Measurements from ENCODE around the gene RPL3.

RPL3 gene

GRCh38 chr22:39317084-39317774 is 2.2 kb downstream of the RPL3 start:
- DNase-seq (ENCODE audit: low spot score): no peak

DNA sequence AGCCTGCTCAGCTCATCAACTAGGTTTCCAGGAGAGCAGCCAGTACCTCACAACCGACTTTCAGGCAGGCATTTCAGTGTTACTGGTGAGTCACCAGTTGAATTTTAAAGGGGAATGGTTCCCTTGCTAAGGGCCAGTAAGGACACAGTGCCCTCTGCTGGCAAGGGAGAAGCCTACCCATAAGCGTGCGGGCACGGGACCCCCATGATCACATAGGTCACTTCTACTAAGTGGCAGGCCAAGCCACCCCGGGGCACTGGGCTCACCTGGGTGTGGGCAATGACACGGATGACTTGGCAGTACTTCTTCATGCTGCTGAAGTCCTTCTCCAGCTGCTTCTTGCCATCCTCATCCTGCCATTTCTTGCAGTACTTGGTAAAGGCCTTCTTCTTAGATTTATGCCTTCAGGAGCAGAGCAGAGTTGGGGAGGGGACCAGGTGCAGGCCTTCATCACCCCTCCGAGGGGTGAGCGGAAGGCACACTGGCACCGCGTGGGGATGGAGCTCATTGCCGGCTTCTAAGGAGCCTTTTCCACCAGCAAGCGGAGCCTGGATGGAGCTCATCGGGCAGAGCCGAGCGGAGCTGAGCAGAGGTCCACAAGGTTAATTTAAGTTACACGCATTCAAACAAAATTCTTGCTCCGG is 2.9 kb downstream of the RPL3 start:
- peak; percentile 52 for DNase-seq (ENCODE audit: low spot score)

DNA sequence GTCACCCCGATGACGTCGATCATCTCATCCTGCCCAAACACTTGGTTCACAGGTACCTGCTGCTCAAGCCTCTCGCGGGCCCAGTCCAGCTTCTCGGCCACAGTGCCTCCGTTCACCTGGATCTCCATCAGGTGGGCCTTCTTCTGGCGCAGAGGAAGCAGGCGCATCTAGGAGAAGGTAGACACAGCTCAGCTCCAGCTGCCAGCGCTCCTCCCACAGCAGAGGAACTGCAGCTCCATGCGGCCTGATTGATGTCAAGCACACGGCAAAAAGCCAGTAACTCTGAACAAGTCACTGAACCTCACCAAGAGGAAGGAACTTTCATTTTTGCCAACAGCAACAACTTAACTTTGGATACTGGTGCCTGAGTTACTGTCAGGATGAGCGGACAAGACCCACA is 4.0 kb downstream of the RPL3 start:
- DNase-seq (ENCODE audit: low spot score): no peak

GRCh38 chr22:39314251-39314971 is 5.0 kb downstream of the RPL3 start:
- no peak for DNase-seq (ENCODE audit: low spot score)

- DNase-seq (ENCODE audit: low spot score): no peak
Observed at GRCh38 chr22:39313258-39314001, 6.0 kb downstream of the RPL3 start.

- DNase-seq (ENCODE audit: low spot score): no peak
Observed at GRCh38 chr22:39312410-39312809, 7.0 kb downstream of the RPL3 start.

DNA sequence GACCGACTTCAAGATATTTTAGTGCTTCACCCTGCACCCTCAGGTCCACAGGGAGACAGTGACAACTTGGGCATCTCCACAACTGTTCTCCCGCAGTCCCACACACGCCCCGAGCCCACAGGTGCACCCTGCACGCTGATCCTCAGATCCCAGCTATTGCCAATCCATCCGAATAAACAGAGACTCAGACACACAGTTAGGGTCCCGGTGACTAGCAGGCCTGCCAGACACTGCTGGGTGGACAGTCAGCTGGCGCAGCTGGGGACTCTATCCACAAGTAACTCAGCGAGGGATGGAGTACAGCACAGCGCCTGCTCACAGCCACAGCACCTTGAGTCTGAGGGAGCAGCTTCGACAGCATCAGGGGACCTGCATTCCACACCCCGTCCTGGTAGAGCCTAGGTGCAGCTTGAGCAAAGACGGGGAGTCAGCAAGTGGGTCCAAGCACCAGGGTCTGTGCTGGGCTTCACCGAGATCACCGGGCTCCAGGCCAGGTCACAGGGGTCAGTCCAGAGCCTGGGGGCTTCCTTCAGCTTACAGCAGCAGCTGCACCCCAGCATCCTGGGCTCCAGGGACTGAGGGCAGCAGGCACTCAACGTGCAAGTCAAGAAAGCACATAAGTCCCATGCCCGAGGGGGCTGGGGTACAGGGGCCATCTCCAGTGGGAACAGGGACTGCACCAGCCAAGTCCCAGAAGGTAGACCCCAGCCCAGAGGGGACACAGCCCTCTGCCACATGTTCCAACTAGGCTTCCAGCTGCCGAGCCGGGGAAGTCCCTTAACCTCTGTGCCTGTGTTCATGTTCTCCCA is 7.6 kb downstream of the RPL3 start:
- no peak for DNase-seq (ENCODE audit: low spot score)

- no peak for DNase-seq (ENCODE audit: low spot score)
Observed at GRCh38 chr22:39309881-39310714, 9.3 kb downstream of the RPL3 start.

GRCh38 chr22:39309364-39309861 is 10.0 kb downstream of the RPL3 start:
- DNase-seq (ENCODE audit: low spot score): peak; percentile 69

DNA sequence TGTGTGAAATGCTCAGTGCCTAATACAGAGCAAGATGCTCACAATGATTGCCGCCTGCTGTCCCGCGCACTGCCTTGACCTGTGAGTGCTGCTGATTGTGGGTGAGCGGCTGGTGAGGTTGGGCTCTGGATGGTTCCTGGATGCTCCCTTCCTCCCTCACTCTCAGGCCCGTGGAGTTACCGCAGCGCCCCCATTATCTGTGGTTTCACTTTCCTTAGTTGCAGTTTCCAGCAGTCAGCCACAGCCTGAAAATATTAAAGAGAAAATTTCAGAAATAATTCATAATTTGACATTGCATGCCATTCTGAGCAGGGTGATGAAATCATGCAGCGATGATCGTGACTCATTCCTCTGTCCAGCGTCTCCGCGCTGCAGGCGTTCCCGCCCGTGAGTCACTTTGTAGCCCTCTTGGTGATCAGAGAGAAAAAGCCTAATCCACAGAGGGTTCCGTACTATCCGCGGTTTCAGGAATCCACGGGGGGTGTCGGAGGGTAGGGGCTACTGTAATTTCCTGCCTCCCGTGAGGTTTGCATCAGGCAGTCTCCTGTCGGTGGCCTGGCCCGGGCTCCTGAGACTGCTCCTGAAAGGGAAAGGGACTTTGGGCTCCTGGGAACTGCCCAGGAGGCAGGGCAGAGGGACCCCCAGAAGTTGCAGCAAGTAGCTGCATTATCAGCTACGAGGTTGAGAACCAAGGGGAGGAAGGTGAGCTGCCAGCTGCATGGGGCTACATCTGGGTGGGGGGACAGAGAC is 10.6 kb downstream of the RPL3 start:
- DNase-seq (ENCODE audit: low spot score): no peak

DNA sequence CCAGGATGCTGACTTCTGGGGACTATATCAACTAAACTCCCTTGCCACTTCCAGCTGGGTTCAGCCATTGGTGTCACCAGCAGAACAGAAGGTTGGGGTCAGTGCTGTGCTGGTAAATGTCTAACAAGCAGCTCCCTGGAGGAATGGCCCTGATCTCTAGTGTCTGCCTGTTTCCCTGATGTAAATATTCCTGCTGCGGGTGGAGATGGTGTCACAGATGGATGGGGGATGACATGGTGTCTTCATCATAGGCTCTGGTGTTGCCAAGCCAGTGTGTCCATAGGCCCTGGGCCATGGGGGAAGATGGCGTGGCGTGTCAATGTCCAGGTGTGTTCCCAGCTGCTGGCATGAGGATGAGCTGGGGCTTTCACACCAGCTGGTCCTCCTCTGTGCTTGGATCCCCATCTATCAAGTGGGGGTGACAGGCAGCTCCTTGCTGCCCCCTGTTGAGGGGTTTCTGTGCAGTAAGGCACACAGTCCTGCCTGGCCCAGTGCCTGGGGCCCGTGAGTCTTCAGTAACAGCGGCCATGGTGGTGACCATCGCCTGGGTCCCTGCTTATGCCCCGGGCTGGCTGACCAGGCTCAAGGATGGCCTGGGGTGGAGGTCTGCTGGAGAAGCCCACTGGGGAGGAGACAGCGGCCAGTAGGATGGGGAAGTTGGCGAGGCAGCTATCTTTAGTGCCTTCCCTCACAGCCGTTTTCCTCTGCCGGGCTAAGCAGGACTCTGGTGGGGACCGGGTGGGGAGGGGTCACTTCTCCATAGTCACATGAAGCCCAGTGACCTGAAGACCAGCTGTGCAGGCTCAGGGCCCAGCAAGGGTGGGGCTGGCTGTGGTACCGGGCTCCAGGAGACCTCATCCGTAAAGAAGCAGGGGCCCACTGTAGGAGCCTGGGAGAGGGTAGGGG is 12.7 kb downstream of the RPL3 start:
- DNase-seq (ENCODE audit: low spot score): peak; percentile 66

GRCh38 chr22:39303892-39304671 is 15.3 kb downstream of the RPL3 start:
- DNase-seq (ENCODE audit: low spot score): no peak

DNA sequence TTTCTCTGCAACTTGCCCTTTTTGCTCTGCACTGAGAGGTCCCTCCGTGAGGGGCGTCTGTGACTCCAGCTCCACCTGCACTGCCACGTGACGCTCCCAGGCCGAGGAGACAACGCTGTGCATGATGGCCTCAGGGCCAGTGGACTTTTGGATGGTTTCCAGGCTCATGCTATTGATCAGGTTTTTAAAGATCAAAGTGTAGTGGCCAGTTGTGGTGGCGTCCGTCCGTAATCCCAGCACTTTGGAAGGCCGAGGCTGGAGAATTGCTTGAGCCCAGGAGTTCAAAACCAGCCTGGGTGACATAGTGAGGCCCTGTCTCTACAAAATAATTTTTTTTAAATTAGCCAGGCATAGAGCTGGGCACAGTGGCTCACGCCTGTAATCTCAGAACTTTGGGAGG is 16.1 kb downstream of the RPL3 start:
- no peak for DNase-seq (ENCODE audit: low spot score)

GRCh38 chr22:39302431-39302960 is 16.9 kb downstream of the RPL3 start:
- DNase-seq (ENCODE audit: low spot score): no peak

DNA sequence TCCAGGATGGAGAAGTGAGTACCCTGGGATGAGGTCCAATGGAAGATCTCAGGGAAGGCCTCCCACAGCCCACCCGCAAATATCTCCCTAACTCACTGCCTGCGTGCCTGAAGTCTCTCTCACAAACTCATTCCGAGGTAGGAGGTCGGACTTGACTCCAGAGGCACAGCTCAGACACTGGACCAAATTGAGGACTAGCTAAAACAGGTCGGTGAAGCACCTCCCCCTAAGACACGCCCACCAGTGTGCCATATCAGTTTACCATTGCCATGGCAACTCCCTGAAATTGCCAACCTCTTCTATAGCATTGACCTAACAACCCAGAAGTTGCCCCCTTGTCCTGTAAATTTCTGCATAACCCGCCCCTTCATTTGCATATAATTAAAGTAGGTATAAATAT is 17.5 kb downstream of the RPL3 start:
- DNase-seq (ENCODE audit: low spot score): no peak

DNA sequence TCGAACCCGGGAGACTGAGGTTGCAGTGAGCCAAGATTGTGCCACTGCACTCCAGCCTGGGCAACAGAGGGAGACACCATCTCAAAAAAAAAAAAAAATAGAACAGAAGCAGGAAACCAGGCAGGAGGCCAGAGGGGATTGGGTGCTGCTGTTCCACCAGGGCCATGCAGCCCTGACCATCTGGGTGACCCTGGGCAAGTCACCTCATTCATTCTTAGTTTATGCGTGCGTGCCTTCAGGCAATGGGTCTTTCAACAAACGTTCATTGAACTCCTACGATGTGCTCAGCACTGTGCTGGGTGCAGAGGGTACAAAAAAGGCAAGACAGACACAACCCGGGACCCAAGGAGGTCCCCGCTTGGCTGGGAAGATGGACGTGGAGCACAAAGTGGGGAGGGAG is 18.3 kb downstream of the RPL3 start:
- no peak for DNase-seq (ENCODE audit: low spot score)

GRCh38 chr22:39300186-39300830 is 19.1 kb downstream of the RPL3 start:
- no peak for DNase-seq (ENCODE audit: low spot score)
